HL-60 (cell line): Measurements from ENCODE around the gene SPATS2.

Experiments used
- DNase-seq, 2 experiments: peaks; one replicate each; pipeline ENCODE4 v3.0.0-alpha.2; 2010 to 2020; ENCODE audit warnings: low read depth in 1 of 2, low spot score in 1 of 2
- H3K27ac ChIP-seq: fragments of 250-450 bp; sonication (Bioruptor Pico); replicated peaks from 2 replicates; pipeline ENCODE4 v1.5.1; 2020; ENCODE audit warnings: mild to moderate bottlenecking, moderate library complexity
- H3K27me3 ChIP-seq: fragments of 250-450 bp; sonication (Bioruptor Pico); 2 replicates; pipeline ENCODE4 v1.5.1; 2021; ENCODE audit warnings: mild to moderate bottlenecking, moderate library complexity; ENCODE audit not compliant: insufficient read depth, poor library complexity, severe bottlenecking
- H3K4me3 ChIP-seq: replicated peaks from 2 replicates; pipeline ENCODE4 v1.5.1; 2011; ENCODE audit warnings: mild to moderate bottlenecking, control low read depth, low read length; ENCODE audit not compliant: insufficient read depth
- CTCF ChIP-seq: IDR thresholded peaks from one replicate; pipeline ENCODE4 v1.5.1; 2011; ENCODE audit warnings: low read length, control low read depth, inconsistent platforms; ENCODE audit not compliant: insufficient read depth
- GABPA ChIP-seq: IDR thresholded peaks from 2 replicates; pipeline ENCODE4 v1.6.1; 2012; ENCODE audit warnings: low read depth
- POLR2AphosphoS5 ChIP-seq: IDR thresholded peaks from 2 replicates; pipeline ENCODE4 v1.6.1; 2012; ENCODE audit warnings: low read depth
- REST ChIP-seq: IDR thresholded peaks from 2 replicates; pipeline ENCODE4 v1.6.1; 2012; ENCODE audit warnings: low read depth; ENCODE audit not compliant: insufficient replicate concordance
- SPI1 ChIP-seq: IDR thresholded peaks from 2 replicates; pipeline ENCODE4 v1.6.1; 2012; ENCODE audit warnings: low read depth, mild to moderate bottlenecking, borderline replicate concordance

Gene SPATS2

GRCh38 chr12:49413010-49413409 lies 45.7 kb downstream of the SPATS2 start:
- Histone ChIP-seq H3K4me3 (no peak overlapping the region), H3K27ac (no peak overlapping the region), H3K27me3 (no peaks in the 10 kb centered on the region)
- TF ChIP-seq CTCF (no peak), POLR2AphosphoS5 (no peak), SPI1 (no peak), GABPA (no peak), REST (no peak)
- no peak for DNase-seq

- Histone ChIP-seq H3K4me3 (no peak overlapping the region), H3K27ac (no peak overlapping the region), H3K27me3 (no peaks in the 10 kb centered on the region)
- no peak for DNase-seq
- TF ChIP-seq CTCF (no peak), POLR2AphosphoS5 (no peak), GABPA (no peak), SPI1 (no peak), REST (no peak)
These were observed 46.5 kb downstream of the SPATS2 start for GRCh38 chr12:49413796-49414195.

GRCh38 chr12:49414364-49414763 lies 47.1 kb downstream of the SPATS2 start:
- no peak for DNase-seq
- Histone ChIP-seq H3K4me3 (no peak overlapping the region), H3K27ac (no peak overlapping the region), H3K27me3 (no peaks in the 10 kb centered on the region)
- TF ChIP-seq POLR2AphosphoS5: no peak

GRCh38 chr12:49415521-49415970 lies 48.3 kb downstream of the SPATS2 start:
- TF ChIP-seq POLR2AphosphoS5 (no peak), REST (no peak), GABPA (no peak), SPI1 (no peak), CTCF (no peak)
- Histone ChIP-seq H3K4me3 (no peak overlapping the region), H3K27me3 (no peaks in the 10 kb centered on the region), H3K27ac (peak overlapping the region; percentile 10; the same call in 1 of the 2 replicates)
- DNase-seq: no peak
